Natural killer cell (primary cell): Measurements from ENCODE around the gene ZNF268. TPM values are rescaled to one million over a fixed set of nuclear protein-coding genes. Genes with fewer than 3 reads are reported as not detected.

ENCODE experiments used
- ATAC-seq, 3 donors: fragments of 150-1000 bp in 2 of 3; fragments of 200-7000 bp in 1 of 3; cut with Tn5 transposase; 1 replicate in 1 of 3; 2 replicates in 2 of 3; pipeline ENCODE4 v1.10.0; 2021; ENCODE audit warnings: mild to moderate bottlenecking in 2 of 3, moderate library complexity in 2 of 3
- DNase-seq, 2 donors: peaks; one replicate each; pipeline versions ENCODE4 v3.0.0 to v3.0.0-alpha.2; 2013 to 2021; ENCODE audit warnings: mixed read lengths in 1 of 2
- H3K27ac ChIP-seq: one replicate; pipeline ENCODE4 v1.5.1; 2013; ENCODE audit warnings: mild to moderate bottlenecking, low read length
- H3K27me3 ChIP-seq: one replicate; pipeline ENCODE4 v1.6.1; 2013; ENCODE audit warnings: low read length; ENCODE audit not compliant: control insufficient read depth, insufficient read depth
- H3K36me3 ChIP-seq: one replicate; pipeline ENCODE4 v1.6.1; 2013; ENCODE audit warnings: low read length; ENCODE audit not compliant: control insufficient read depth, insufficient read depth
- H3K4me1 ChIP-seq: one replicate; pipeline ENCODE4 v1.6.1; 2013; ENCODE audit warnings: low read length; ENCODE audit not compliant: control insufficient read depth, insufficient read depth
- H3K4me3 ChIP-seq: one replicate; pipeline ENCODE4 v1.5.1; 2013; ENCODE audit warnings: low read length
- H3K9me3 ChIP-seq: one replicate; pipeline ENCODE4 v1.6.1; 2013; ENCODE audit warnings: low read length; ENCODE audit not compliant: control insufficient read depth, insufficient read depth
- H3K27ac Mint-ChIP-seq, 2 donors: one replicate each; pipeline ENCODE4 v1.8.0; 2022; ENCODE audit warnings: mild to moderate bottlenecking in 2 of 2, mixed read lengths in 2 of 2, moderate library complexity in 1 of 2
- H3K27me3 Mint-ChIP-seq, 2 donors: one replicate each; pipeline ENCODE4 v1.8.0; 2022; ENCODE audit warnings: low read depth in 2 of 2, mixed read lengths in 2 of 2
- H3K36me3 Mint-ChIP-seq: one replicate; pipeline ENCODE4 v1.8.0; 2022; ENCODE audit warnings: mixed read lengths
- H3K4me1 Mint-ChIP-seq, 2 donors: one replicate each; pipeline ENCODE4 v1.8.0; 2022; ENCODE audit warnings: mixed read lengths in 2 of 2
- H3K4me3 Mint-ChIP-seq: one replicate; pipeline ENCODE4 v1.8.0; 2022; ENCODE audit warnings: mild to moderate bottlenecking, moderate library complexity, mixed read lengths
- H3K9me3 Mint-ChIP-seq, 2 donors: one replicate each; pipeline ENCODE4 v1.8.0; 2022; ENCODE audit warnings: mixed read lengths in 2 of 2
- CTCF ChIP-seq: fragments of 200-600 bp; IDR thresholded peaks from one replicate; pipeline ENCODE4 v1.8.0; 2022; ENCODE audit warnings: antibody characterized with exemption
- WGBS: methylation state at CpG from one replicate; pipeline ENCODE4 v1.1.7; 2013; ENCODE audit warnings: missing lambda C conversion rate; ENCODE audit not compliant: insufficient coverage; 5-methylcytosine and 5-hydroxymethylcytosine counted together
- intact Hi-C: fragments of 100-400 bp; cut with micrococcal nuclease; formaldehyde crosslinking; loops from one replicate; pipeline ENCODE4 v1.14.2; 2022
- total RNA-seq, 4 donors: library from RNA; stranded (reverse); fragments of 120-200 nt in 1 of 4; gene quantifications; one replicate each; pipeline versions ENCODE4 v1.2.3 to v1.2.4, GENCODE V29; 2013 to 2022

The ZNF268 gene
- total RNA-seq, 3 donors from 2014 or later (not counting 1 experiment from before 2014, with no cell fraction given) = 12.7 to 17.5 (median 14.3) TPM

DNA sequence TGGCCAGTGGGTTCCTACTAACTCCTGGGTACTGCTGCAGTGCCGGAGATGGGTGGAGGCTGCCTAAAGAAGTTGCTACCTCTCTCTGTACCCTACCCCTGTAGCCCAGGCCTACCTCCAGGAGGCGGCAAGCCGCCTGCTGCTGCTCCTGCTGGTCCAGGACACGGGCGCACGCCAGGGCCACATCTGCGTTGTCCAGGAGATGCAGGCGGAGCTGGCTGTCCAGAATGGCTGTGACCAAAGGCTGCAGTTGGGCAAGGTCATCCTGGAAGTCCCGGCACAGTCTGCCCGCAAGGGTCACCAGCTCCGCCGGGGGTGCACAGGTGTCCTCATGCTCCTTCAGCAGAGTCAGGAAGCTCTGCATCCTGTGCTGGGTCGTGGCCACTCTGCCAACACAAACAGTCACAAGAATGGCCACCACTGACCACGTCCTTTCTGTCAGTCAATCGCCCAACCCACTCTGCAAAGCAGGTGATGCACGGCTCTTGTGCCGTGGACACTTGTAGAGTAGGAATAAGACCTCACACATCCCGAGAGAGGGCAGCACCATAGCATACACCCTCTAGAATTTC is 52.8 kb downstream of the ZNF268 start:
- Mint-ChIP-seq H3K4me3 (no peak overlapping the region), H3K4me1 (no peaks in the 10 kb centered on the region), H3K27me3 (no peaks in the 10 kb centered on the region), H3K36me3 (peaks cover 12% of the 10 kb centered on the region), H3K9me3 (peaks cover 11 to 13% of the 10 kb centered on the region in 2 donors), H3K27ac (no peak overlapping the region)
- Histone ChIP-seq H3K4me3 (no peak overlapping the region), H3K36me3 (no peaks in the 10 kb centered on the region), H3K27ac (no peak overlapping the region), H3K4me1 (no peaks in the 10 kb centered on the region), H3K27me3 (no peaks in the 10 kb centered on the region), H3K9me3 (peaks cover 53% of the 10 kb centered on the region)
- intact Hi-C loops = no loop called here
- DNase-seq (no peak), ATAC-seq (no peak)
- no peak for TF ChIP-seq CTCF
- 86% methylated on average over 18 of the region's 18 CpGs for WGBS

DNA sequence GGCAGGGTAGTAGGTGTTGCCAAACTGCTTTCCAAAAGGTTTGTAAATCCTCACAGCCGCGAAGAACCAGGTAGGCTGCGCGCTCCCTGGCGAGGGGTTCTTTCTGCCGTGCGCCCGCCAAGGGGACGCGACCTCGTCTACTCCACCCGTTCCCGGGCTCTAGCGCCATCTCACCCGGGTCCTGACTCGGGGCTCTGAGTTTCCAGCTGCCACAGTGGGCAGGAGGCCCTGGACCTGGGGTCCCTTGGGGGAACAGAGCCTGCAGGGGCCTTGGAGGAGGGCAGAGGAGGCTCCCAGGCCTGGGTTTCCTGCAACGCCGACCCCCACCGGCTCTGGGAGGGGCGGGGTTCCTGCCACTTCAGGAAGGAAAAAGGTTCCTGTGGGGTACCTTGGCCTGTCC is 53.7 kb downstream of the ZNF268 start:
- no peak overlapping the region for H3K27ac ChIP-seq
- Mint-ChIP-seq H3K4me1 (no peaks in the 10 kb centered on the region), H3K27me3 (no peaks in the 10 kb centered on the region), H3K27ac (no peak overlapping the region), H3K36me3 (peaks cover 12% of the 10 kb centered on the region), H3K4me3 (no peak overlapping the region), H3K9me3 (peaks cover 8 to 12% of the 10 kb centered on the region in 2 donors)
- no peaks in the 10 kb centered on the region for H3K36me3 ChIP-seq
- no peak overlapping the region for H3K4me3 ChIP-seq
- H3K4me1 ChIP-seq = no peaks in the 10 kb centered on the region
- peaks cover 51% of the 10 kb centered on the region for H3K9me3 ChIP-seq
- no peak for TF ChIP-seq CTCF
- 66% methylated on average over 20 of the region's 20 CpGs for WGBS
- intact Hi-C loops = no loop called here
- no peak for ATAC-seq
- no peaks in the 10 kb centered on the region for H3K27me3 ChIP-seq
- DNase-seq = no peak

DNA sequence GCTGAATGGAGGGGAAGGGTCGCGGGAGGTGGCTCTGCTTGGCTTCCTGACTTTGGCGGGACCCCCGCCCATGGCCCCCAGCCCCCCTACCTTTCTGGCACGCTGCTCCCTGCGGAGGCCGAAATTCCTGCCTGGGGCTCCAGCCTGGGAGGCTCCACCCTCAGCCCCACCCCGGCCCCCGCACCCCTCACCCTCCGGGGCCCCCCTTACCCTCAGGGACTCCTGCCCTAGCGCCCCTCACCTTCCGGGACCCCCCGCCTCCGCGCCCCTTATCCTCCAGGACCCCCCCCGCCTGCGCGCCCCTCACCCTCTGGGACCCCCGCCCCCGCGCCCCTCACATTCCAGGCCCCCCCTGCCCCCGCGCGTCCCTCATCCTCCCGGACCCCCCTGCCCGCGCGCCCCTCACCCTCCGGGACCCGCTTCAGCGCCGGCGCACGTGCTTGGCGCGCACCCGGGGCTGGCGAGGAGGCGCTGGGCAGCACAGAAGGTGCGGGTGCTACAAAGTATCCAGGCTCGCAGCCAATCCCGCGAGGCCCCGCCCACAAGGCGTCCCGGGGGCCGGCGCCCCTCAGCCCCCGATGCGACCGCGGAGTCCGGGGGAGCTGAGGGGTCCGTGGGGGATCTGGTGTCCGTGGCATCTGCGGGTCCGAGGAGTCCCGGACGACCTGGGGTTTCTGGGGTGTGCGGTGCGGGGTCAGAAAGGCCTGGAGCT is 54.3 kb downstream of the ZNF268 start, which contains the start of gene ANHX:
Gene ANHX, minus strand, starts transcription at position 477 of the 712 bp plus-strand sequence. CDS start 1,521 bp downstream, outside the sequence.
- intact Hi-C loops = no loop called here

More for the DNA sequence above, 54.3 kb downstream of the ZNF268 start, which contains the start of gene ANHX:
- ATAC-seq (no peak), DNase-seq (no peak)
- Mint-ChIP-seq H3K4me3 (no peak within 1 kb of the TSS), H3K9me3 (peaks cover 7 to 11% of the 10 kb centered on the region in 2 donors), H3K27me3 (no peaks in the 10 kb centered on the region), H3K27ac (no peak within 1 kb of the TSS), H3K4me1 (no peaks in the 10 kb centered on the region), H3K36me3 (peaks cover 6% of the 10 kb centered on the region)
- peaks cover 53% of the 10 kb centered on the region for H3K9me3 ChIP-seq
- TF ChIP-seq CTCF = no peak
- no peaks in the 10 kb centered on the region for H3K27me3 ChIP-seq
- no peaks in the 10 kb centered on the region for H3K4me1 ChIP-seq
- no peak within 1 kb of the TSS for H3K4me3 ChIP-seq
- no peaks in the 10 kb centered on the region for H3K36me3 ChIP-seq
- 54% methylated on average over 56 of the region's 61 CpGs for WGBS
- H3K27ac ChIP-seq = no peak within 1 kb of the TSS
